Ishikawa (cell line): ENCODE results near the gene WDSUB1.

ENCODE experiments used
- EP300 ChIP-seq: IDR thresholded peaks from 2 replicates; pipeline ENCODE4 v1.6.1; 2012; ENCODE audit warnings: borderline replicate concordance
- MAX ChIP-seq: IDR thresholded peaks from 2 replicates; pipeline ENCODE4 v1.6.1; 2012
- REST ChIP-seq: IDR thresholded peaks from 2 replicates; pipeline ENCODE4 v1.6.1; 2012; ENCODE audit warnings: low read depth, mild to moderate bottlenecking
- TCF12 ChIP-seq: IDR thresholded peaks from 2 replicates; pipeline ENCODE4 v1.6.1; 2012; ENCODE audit warnings: low read depth
- TEAD4 ChIP-seq: IDR thresholded peaks from 2 replicates; pipeline ENCODE4 v1.6.1; 2012

GRCh38 chr2:159287733-159288132 lies 1.2 kb upstream of the WDSUB1 start:
- TF ChIP-seq TEAD4: no peak
- no peak for TF ChIP-seq EP300
- no peak for TF ChIP-seq REST
- TF ChIP-seq MAX: no peak
- no peak for TF ChIP-seq TCF12
